HG02852 (cell line): ENCODE measurements around the gene GP5.

Experiments used
- ATAC-seq: cut with Tn5 transposase; IDR thresholded peaks from one replicate; pipeline ENCODE4 v1.9.1; 2021; ENCODE audit warnings: mild to moderate bottlenecking, moderate library complexity; ENCODE audit not compliant: unreplicated experiment

The GP5 gene, protein sequence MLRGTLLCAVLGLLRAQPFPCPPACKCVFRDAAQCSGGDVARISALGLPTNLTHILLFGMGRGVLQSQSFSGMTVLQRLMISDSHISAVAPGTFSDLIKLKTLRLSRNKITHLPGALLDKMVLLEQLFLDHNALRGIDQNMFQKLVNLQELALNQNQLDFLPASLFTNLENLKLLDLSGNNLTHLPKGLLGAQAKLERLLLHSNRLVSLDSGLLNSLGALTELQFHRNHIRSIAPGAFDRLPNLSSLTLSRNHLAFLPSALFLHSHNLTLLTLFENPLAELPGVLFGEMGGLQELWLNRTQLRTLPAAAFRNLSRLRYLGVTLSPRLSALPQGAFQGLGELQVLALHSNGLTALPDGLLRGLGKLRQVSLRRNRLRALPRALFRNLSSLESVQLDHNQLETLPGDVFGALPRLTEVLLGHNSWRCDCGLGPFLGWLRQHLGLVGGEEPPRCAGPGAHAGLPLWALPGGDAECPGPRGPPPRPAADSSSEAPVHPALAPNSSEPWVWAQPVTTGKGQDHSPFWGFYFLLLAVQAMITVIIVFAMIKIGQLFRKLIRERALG

DNA sequence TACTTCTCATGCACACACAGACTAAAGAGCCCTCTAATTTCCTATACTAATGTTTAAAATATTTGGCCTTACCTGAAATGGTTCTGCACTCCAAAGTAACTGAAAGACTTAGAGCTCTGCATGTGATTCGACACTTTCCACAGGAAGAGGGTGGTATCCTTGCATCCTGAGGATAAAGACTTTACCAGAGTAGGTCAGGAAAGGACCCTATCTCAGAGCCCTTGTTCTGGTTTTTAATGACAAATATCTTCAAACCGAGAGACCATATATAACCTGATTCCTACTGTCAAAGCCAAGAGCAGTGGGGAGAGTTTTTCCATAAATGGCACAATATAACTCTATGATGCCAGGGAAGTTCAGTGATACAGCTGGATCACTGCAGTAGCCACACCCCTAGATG lies at the start of gene GP5:
Gene GP5, minus strand, starts transcription at position 101 of the 400 bp plus-strand sequence. CDS start 984 bp downstream, outside the sequence.
- no peak for ATAC-seq

DNA sequence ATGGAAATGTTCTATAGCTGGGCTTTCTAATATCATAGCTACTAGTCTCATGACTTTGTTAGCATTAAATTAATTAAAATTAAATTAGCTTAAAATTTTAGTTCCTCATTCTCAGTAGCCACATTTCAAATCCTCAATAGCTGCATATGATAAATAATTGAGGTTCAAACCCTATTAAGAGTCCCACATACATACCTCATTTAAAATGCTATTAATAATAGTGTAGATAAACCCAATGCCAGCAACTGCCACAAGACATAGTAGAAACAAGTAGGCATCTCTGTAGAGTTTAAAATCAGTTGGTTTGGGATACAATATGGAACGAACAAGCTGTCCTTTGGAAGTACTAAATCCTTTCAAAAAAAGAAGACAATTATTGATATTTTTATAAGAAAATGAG lies 48.6 kb upstream of the GP5 start:
- ATAC-seq, result no peak

DNA sequence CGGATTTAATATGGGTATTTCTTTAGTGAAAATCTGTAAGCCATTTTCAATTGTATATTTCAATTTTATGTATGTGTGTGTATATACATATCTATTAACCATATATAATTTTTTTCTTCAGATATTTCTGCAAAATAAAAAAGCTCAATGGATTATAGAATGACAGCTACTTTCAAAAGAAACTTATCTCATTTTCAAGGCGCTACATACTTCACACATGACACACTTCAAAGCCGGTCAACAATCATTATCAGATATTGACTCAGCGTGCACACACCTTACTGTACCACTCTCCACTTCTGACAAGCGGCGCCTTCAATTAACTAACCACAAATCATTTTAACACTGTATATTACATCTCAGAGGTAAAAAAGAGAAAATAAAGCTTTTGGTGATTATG lies 48.1 kb upstream of the GP5 start:
- no peak for ATAC-seq

DNA sequence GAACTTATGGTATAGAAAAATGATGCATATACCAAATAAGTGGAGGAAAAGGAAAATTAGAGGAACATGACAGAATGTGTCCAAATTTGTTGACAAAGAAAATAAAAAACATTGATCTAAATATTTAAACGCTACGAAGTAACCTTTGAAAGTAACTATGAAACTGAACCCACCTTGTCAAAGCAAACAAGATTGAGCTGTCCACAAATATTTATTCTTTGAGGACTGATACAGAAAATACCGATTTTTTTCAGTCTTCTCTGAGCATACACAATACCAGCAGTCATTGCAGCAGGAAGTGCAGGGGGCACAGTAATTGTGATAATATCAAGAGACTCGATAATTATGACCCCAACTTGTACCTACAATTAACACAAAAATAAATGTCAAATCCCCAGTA lies 47.7 kb upstream of the GP5 start:
- no peak for ATAC-seq

DNA sequence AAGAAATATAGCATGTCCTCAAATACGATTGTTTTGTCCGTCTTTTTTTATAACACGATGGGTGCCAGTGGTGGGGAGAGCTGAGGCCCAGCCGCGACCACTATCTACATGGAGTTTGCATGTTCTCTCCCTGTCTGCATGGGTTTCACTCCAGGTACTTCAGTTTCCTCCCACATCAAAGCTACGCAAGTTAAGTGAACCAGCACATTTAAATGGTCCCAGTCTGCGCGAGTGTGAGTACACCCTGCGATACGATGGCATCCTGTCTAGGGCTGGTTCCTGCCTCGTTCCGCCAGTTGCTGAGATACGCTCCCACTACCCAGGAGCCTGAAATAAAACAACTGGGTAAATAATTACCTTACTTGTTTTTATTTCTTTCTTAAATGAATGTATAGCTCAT lies 47.1 kb upstream of the GP5 start:
- no peak for ATAC-seq

DNA sequence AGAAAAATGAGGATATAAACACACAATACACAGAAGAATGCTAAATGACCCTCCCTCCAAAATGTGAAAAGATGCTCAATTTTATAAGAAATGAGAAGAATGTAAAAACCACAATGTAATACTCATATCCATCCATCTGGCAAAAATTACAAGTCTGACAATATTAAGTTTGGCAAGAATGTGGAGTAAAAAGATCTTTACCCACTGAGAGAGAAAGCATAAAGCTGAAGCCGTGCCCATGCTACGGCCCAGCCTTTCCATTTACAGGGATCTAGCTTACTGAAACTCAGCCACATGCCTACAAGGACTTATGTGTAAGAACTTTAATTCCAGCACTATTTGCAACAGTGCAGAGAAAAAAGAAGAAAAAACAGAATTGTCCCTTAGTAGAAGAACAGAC lies 44.8 kb upstream of the GP5 start:
- no peak for ATAC-seq

DNA sequence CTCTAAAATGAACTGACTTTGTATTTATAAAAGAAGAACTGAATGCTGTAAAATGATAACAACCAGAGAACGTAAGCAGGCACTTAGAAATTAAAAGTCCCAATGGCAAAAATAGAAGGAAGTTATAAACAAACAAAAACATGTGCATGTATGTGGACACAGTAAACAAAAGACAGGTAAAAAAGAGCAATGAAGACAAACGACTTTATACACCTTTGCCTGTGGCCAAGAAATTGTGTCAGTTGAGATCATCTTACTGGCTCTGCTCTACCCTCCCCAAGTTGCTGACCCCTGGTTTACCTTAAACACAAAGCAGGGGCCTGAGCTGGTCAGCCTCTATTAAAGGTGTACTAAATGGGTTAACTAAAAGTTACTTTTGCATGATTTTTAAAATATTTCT lies 41.7 kb upstream of the GP5 start:
- ATAC-seq, result no peak

DNA sequence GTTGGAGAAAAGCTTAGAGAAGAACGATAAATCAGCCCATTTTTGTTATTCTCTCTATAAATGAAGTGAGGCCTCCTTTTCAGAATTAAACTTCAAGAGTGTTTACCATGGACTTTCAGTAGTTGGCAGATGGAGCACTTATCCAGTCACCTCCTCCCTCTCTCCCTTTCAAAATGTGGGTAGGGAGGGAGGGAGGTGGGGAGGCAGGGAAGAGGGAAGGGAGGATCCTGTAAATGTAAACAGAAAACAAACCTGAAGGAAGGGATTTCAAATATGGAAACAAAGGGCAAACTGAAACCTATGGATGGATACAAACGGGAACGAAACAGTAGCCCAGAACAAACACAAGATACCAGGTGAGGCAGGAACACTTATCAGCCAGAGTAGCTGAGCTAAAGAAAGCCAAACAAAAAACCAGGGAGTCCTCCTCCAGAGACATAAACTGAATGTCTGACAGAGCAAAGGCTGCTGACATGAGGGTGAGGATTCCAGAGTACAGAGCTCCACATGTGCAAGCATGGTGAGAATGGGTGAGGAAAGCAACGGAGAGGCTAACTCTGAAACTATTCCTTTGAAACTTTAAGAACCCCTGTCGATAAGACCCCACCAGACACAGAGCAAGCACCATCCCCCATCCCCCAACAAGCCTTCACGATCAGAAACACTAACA lies 41.0 kb upstream of the GP5 start:
- ATAC-seq, result no peak

DNA sequence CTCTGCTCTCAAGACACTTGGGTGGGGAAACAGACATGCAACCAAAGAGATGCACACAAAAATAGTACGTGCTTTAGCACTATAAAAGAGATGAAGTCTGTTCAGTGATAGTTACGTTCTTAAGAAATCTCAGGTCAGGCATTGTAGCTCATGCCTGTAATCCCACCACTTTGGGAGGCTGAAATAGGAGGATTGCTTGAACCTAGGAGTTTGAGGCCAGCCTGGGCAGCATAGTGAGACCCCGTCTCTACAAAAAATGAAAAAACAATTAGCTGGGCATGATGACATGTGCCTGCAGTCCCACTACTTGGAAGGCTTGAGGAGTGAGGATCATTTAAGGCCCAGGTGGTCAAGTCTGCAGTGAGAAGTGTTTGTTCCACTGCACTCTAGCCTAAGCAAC lies 35.4 kb upstream of the GP5 start:
- ATAC-seq, result no peak

DNA sequence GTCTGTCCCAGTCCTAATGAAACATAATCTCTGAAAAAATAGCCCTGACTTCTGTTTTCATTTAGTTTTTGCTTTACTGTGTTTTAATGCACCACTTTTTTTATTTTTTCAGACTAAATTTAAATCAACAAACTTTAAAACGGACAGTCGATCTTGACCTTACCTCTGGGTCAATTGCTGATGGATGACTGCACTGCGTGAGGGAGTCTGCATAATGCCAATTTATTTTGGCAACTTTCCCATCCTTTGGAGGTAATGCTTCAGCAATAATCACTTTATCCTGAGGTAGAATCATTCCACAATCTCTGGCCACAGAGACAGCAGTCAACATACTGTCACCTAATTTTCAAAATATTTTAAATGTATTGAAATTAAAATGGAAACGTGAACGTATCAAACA lies 32.5 kb upstream of the GP5 start:
- no peak for ATAC-seq

DNA sequence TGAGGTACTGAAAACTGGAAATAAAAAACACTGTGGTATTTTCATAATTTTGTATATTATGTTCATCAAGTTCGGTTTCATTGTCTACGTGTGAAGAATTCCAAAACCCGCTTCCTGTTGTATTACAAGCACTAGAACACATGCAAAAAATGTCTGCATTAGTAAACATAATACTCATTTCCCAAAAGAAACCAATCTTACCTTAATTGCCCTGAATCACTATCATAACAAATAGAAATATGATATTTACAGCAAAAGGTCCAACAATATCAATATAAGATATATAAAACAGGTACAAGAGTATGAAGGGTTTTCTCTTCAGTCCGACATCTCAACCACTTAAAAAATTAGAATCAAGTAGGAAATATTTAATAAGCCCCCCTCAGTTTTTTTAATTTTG lies 26.3 kb upstream of the GP5 start:
- ATAC-seq, result no peak

DNA sequence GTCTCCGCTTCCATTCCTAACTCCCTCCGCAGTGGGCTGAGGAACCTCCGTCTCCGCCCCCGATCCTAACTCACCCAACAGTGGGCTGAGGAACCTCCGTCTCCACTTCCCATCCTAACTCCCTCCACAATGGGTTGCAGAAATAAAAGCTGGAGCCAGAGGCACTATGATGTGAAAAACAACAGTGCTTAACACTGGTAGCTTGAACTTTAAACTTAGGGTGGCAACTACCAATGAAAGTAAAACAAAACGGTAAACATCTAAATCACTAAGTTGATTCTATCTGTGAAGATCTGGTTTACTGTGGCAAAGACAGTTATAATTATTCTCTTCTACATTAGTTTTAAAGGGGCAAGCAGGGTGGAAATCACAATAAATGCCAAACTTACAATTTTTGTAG lies 25.9 kb upstream of the GP5 start:
- no peak for ATAC-seq

DNA sequence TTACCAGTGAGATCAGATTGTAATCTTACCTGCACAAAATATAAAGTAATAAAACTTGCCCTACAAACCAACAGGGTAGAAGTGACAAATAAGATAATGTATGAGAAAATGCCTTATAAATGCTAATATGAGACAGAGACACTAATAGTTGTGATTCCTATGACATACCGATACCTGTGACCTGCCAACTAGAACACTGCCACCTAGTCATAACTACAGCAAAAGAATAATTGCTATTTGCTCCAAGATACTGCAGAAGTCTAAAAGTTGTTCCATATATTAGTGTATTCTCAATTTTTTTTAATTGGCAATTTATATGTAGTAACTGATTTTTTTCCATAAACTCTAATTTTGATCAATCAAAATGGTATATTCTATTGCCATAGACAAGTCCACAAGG lies 25.3 kb upstream of the GP5 start:
- ATAC-seq, result no peak

DNA sequence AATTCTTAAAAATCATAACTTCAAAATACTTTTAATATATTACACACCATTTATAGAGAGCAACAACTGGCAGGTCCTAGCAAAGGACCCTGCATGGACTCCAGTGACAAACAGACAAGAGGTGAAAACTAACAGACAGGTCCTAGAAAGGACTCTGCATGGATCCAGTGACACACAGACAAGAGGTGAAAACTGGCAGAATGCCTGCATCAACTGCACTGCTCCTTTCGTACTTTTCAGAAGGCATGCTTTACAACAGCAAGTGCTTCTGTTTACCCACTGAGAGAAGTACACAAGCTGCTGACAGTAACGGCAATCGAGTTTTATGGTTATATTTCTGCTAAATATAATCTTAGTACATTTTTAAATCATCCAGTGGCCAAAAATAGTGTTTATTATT lies 24.3 kb upstream of the GP5 start:
- ATAC-seq, result no peak

DNA sequence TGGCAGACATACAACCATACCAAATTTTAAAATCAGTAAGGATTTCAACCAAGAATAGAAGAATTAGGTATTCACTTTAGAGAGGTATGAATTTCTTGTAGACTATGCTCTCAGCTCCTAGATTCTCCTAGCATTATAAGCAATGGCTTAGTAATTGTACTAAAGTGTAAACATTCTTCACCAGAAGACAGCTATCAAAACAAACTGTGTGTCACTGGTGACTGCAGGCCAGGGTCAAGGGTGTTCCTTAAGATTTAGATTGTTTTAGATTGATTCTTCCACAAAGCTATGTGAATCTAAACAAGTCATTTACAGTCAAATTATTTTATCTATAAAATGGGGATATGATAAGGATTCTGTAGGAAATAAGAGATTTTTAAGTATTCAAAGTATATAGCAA lies 23.1 kb upstream of the GP5 start:
- no peak for ATAC-seq

DNA sequence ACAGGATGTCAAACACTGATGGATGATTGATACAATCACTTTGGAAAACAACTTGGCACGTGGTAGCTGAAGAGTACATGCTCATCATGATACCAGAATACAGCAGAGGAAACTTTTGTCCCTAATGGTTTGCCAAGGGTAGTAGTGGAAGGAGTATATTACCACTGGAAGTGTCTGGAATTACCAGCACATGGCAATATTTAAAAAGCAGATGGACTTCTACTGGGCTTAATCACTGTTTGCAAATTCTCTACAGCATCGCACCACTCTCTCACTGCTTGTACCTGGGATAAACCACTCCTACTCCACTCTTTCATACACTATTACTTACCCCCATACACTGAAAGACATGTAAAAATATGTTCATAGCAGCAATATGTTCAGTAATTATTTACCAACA lies 19.6 kb upstream of the GP5 start:
- no peak for ATAC-seq

DNA sequence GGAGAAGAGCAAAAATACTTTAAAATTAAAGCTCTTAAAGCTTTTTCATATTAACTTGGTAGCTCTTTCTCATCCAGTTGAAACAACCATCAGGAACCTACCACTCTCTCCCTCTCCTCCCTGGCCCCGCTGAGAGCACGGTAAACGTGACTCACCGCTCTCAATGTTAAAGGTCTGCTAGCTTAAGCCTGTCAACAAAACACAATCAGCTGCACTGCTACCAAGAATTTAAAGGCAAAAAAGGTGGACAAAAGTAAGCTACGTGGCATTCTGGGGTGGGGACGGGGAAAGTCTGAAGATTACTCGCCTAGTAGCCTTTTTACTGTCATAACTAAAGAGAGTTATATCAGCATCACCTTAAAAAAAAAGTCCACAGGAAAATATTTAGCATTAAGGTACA lies 8.4 kb upstream of the GP5 start:
- ATAC-seq, result no peak

DNA sequence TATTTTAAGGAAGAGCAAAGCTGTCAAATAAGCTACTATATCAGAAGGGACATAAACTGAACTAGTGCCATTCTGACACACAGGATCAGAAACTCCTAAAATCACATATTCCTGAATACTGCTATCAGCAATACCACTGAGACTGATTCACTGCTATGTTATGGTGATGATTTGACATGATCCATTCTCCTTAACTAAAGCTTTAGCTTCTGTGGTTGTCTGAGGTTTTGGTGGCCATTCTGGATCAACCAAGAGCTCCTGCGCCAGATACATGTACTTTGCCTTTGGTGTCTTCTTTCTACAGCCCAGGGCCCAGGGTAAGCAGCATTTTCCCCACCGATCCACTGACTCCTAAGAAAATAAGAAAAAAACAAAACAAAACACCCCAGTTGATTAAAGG lies 6.7 kb upstream of the GP5 start:
- ATAC-seq, result no peak

DNA sequence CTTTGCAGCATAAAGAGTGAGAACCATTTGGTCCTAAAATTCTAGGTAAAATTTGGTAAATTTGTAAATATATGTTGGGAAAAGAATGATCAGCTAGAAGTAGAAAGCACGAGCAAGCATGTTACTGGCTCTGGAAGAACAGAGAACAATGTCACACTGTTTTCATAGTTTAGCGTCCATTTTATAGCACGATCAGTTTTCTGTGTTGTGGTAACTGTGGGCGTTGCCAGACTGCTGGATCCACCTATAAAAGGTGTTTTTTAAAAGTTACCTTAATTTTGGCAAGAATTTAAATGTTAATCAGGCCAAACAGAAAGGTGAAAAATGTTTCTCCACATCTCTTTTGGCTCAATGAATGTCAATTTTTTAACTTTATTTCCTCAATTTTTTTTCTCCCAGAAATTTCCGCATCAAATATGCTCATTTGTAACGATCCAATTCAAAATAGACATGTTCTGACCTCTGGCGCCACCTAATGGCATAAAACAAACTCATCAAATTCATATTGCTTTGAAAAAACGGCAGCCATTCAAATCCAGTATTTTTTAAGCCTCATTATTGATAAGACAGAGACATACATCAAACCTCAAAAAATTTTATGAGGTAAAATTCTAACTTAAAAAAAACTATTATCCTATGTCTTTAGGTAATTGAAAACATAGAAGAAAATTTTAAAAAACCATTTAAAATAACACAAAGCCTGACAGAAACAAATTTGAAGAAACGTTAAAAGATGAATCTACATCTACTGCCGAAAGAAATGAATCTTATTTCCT lies 5.5 kb upstream of the GP5 start:
- no peak for ATAC-seq

DNA sequence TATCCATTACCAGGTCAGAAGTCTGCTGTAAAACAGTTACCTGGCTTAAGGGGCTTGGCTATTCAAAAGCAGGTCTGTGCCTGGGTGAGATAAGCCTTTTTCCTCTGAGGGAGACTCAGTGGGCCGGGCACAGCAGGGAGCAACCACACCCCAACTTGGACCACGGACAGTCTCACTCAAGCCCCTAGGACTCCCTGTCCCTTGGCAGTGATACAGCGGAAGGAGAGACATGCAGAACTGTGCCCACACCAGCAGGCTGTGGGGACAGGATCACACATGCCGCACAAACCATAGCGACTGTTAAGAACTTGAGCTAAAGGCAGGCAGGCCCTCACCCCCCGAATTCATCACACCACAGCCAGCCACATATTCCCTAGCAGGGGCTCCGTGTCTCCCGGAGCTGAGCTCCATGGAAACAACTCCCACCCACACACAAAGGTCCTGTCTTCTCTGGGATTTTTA lies 2.8 kb upstream of the GP5 start:
- ATAC-seq, result no peak

DNA sequence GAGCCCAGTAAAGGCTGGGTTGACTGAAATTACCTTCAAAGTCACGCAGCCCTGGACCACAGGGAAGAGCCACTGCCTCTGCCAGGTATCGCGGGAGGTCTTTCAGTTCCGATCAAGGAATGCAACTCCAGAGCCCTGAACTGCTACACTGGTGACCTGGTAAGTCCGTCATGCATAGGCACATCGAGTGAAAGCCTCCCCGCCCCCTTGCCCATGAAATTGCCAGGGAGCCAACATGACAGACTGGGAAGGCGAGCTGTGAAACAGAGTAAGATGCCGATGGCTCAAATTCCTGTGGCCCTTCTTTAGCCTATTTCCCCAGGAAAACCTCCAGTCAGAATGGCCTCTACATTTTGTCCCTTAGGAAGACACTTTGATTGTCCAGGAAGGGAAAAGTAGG lies 2.3 kb upstream of the GP5 start:
- no peak for ATAC-seq
